Germinal center (tissue), 1 donor: ENCODE measurements around the gene SOCS6.
"Not testable (repeated sequence)": the region's sequence is repeated elsewhere in the genome, so short reads cannot be mapped to it uniquely, and the experiment has no call there.

Experiments
- DNase-seq: peaks from one replicate; pipeline ENCODE4 v3.0.0; 2012; ENCODE audit warnings: mixed read lengths, low spot score

The SOCS6 gene

DNA sequence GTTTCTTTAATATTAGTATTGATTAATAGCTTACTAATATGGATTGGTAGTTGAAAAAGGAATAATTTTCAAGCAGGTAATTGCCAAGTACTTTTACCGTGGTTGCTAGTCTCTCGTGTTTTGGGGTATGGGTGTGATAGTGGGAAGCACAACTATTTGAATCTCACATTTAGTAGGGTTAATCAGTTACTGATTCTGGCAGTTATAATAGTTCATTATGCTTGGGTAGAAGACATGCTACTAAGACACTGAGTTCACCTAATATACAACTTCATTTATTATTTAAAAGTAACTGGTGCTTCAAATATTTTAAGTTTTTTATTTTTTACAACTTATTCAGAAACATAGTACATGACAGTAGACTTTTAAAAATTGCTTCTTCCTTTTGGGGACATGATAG, 33.5 kb downstream of the SOCS6 start:
- DNase-seq = no peak

DNA sequence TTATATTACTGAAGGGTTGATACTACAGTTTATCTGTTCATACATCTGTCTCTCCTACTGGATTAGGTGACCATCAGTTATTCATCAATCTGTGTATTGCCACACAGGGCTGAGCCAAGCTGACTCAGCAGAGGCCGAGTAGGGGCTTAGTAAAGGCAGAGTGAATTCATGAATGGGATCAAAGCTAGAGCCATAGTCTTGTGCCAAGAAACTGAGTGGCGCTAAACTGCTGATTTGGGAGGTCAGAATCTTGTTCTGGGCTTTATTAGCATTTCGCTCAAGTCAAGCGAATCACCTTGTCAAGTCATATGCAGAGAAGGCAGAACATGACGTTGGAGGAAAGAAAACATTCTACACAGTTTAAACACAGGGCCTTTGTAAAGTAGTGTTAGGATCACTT, 34.1 kb downstream of the SOCS6 start:
- DNase-seq = no peak

DNA sequence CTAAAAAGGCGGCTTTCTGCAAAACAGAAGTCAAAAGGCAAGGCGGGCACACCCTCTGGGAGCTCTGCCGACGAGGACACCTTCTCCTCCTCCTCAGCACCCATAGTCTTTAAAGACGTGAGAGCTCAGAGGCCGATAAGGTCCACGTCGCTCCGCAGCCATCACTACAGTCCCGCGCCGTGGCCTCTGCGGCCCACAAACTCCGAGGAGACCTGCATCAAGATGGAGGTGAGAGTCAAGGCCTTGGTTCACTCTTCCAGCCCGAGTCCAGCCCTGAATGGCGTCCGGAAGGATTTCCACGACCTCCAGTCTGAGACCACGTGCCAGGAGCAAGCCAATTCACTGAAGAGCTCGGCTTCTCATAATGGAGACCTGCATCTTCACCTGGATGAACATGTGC, 36.1 kb downstream of the SOCS6 start:
- DNase-seq = no peak

DNA sequence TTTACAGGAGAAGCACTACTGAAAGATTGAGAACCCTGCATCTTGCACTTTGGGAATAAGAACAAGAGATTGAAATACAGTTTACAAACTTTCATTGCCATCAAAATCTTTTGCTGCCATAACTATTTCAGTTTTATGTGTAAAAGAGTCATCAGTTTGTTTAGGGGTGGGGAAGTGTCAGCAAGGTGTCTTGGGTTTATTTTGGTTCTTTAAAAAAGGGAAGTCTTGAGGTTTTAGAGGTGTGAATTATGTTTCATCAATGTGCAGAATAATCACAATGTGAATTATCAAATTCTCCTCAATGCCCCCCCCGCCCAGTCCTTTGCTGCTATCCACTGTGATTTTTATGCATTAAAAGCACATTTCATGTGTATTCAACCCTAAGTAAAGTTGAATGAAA, 37.4 kb downstream of the SOCS6 start:
- no peak for DNase-seq

- no peak for DNase-seq
Observed at GRCh38 chr18:70328169-70328568, 39.3 kb downstream of the SOCS6 start.

- no peak for DNase-seq
Observed at GRCh38 chr18:70329071-70329470, 40.2 kb downstream of the SOCS6 start.

DNA sequence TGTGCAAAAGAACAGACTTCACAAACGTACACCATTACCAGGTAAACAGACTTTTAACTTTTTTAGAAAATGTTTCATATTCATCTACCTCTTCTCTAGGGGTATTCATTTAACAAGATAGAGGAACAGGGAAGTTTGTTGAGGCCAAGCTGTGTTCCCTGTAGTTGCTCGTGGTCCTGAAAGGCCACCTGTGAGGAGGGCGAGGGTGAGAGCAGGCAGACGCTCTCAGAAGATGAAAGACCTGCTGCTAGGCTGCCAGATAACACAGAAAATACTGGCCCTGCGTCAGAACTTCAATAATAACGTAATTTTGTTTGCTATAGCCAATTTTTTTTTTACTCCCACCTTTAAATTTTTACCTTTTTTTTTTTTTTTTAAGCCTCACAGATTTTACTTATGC, 42.0 kb downstream of the SOCS6 start:
- DNase-seq = no peak

GRCh38 chr18:70331456-70332097, 42.7 kb downstream of the SOCS6 start:
- DNase-seq = no peak

DNA sequence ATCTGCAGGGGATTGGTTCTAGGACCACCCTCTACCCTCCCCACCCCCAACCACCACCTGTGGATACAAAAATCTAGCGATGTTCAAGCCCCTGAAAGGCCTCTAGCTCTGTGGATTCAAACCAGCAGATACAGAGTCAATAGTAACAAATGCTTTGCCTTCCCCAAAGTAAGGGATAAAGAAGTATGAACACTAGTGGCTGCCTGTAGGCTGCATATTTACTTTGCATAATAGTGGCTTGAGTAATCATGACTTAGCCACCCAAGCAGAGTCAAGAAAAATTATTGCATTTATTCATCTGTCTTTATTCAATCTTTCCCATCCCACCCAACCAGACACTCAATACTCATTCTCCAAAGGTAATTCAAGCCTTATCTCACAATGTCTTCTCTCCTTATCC, 43.8 kb downstream of the SOCS6 start:
- DNase-seq = no peak

DNA sequence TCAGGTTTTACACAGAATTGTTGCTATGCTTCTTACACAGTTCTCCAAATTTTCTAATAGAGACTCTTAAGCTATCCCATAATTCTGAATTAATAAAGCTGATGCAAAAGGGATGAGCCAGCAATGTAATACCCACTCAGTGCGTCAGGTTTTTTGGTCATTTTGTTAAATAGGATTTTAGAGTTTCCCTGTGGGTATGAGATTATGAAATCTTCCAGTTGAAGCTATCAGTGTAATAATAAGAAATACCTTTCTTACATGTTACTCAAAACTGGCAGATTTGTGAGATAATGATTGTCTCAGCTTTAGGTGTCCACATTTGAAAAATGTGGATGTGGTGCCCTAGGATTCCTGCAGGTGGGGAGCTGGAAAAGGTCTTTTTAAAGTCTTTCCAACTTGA, 44.5 kb downstream of the SOCS6 start:
- no peak for DNase-seq

- no peak for DNase-seq
Observed at GRCh38 chr18:70333757-70334156, 44.9 kb downstream of the SOCS6 start.

- DNase-seq = no peak
Observed at GRCh38 chr18:70334264-70334663, 45.4 kb downstream of the SOCS6 start.

DNA sequence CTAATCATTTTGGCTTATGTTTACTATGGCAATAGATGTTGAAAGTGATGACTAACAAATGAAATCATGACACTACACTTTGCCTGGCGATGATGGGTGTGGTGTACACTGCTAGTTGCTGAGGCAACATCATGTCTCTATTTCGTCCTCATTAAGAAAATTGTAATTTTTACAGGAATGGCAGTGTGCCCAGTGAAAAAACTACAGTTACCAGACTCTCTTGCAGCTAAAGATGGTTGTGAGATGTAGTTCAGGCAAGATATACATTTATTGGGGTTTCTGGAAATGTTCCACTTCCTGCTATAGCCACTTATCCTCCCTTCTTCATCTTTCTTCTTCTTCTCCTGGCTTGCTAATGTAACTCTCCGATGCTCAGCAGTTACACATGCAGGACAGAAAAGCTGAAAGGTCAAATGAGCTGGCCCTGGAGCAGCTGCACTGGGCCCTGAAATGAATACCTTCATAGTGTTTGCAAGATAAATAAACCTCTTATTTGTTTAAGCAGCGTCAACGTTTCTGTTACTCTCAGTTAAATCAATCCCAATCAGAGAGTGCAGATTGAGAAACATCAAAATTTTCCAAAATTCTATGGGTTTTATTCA, 46.0 kb downstream of the SOCS6 start:
- DNase-seq = no peak

DNA sequence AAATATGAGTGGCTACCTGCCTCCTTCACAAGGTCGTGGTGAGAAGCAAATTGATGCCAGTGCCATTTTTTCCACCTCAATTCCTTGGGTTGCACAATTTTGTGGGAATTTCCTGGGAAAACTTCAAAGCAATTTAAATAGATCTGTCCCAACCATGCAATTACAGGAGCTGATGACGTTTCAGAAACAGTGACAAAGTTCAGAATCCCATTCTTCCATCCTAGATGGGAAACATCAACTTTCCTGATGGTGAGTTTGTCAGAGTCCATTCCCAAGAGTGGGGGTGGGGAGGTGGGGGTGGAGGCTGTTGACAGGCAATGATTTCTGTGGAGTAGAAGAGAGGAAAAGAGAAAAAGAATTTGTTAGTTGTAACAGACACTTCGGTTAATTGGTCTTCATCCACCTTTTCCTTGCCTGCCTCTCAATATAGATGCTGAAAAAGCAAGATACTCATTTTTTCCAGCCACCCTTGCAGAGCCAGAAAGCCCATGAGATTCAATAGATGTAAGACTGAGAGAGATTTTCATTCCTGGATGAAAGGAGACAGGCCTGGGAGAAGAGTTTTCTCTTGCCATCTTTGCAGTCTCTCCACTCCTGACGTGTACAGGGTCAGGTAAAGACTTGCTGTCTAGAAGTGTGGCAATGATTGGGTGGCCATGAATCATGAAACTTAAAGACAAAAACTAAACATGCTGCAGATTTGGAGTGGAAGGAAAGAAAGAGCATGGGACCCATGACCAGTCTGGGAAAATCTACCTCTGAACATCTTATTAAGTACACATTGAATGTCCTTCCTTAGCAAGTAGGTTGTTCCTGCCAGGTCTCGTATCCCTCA, 47.3 kb downstream of the SOCS6 start:
- DNase-seq = no peak

DNA sequence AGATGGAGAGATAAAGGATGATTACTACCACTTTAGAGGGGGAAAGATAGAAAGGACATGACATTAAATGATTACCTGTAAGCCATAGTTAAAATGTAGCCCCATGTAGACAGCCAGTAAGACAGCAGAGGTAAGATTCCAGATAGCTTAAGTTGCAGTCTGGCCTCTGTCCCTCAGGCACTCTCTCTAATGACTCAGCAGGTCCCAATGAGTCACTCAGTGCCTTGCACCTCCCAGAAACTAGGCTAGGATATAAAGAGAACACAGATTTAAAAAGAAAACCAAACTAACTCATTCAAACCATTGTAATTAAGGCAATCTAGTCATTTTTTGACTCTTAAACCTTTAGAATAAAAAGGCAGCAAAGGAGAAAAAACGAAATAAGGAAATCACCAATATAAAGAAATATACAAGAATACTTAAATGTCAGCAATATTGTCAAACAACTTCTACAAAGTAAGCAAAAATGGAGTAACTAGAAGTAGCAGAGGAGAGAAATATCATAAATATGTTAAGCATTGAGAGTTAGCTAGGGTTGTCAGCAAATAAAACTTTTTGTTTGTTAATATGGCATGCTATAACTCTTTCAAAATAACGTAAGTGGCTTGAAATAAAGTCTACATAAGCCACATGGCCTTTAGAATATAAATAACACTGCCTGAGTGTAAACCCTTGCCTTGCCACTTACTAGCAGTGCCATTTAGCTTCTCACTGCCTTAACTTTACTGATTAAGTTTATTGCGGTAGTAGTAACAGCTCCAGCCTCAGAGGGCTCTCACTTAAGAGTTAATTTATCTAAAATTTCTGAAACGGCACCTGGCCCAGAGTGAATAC, 48.5 kb downstream of the SOCS6 start:
- no peak for DNase-seq

DNA sequence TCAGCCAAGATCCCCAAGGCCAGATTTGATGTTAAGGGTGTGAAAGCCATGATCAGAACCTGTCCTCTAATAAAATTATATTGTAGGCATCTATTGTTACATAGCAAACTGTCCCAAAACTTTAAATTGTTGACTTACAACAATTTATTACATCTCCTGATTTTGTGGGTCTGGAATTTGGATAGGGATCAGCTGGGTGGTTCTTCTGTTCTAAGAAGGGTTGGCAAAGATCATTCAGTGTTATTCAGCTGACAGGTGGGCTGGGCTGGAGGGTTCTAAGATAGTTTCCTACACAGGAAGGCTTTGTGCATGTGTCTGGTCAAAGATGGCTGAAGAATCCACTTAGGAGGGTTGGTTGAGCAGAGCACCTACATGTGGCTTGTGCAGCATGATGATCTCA, 50.0 kb downstream of the SOCS6 start:
- no peak for DNase-seq

DNA sequence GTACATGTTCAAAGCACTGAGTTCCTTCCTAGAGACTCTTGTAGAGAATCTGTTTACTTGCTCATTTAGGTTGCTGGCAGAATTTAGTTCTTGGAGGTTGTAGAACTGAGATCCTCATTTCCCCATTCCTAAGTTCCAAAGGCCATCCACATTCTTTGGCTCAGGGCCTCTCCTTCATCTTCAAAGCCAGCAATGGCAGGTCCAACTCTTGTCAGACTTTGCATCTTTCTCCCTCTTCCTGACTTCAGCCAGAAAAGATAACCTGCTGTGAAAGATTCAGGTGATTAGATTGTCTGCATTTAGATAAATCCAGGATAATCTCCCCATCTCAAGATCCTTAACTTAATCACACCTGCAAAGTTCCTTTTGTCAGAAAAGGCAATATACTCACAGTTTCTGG, 51.1 kb downstream of the SOCS6 start:
- no peak for DNase-seq

DNA sequence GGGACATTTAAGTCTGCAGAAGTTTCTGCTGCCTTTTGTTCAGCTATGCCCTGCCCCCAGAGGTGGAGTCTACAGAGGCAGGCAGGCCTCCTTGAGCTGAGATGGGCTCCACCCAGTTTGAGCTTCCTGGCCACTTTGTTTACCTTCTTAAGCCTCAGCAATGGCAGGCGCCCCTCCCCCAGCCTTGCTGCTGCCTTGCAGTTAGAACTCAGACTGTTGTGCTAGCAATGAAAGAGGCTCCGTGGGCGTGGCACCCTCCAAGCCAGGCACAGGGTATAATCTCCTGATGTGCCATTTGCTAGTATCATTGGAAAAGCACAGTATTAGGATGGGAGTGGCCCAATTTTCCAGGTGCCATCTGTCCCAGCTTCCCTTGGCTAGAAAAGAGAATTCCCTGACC, 59.6 kb downstream of the SOCS6 start:
- not testable (repeated sequence) for DNase-seq

- no peak for DNase-seq
Observed at GRCh38 chr18:70349316-70349715, 60.5 kb downstream of the SOCS6 start.

DNA sequence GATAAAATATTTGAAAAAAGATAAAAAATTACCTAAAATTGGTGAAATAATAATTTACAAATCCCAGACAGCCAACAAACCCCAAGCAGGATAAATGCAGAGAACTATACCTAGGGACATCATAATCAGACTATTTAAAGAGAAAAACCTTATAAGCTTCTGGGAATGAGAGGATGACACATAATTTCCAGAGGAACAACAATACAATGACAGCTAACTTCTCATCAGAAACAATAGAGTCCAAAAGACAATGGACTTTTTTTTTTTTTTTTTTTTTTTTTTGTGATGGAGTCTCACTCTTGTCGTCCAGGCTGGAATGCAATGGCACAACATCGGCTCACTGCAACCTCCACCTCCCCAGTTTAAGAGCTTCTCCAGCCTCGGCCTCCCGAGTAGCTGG, 65.2 kb downstream of the SOCS6 start:
- no peak for DNase-seq

- DNase-seq = no peak
Observed at GRCh38 chr18:70354771-70355170, 65.9 kb downstream of the SOCS6 start.

DNA sequence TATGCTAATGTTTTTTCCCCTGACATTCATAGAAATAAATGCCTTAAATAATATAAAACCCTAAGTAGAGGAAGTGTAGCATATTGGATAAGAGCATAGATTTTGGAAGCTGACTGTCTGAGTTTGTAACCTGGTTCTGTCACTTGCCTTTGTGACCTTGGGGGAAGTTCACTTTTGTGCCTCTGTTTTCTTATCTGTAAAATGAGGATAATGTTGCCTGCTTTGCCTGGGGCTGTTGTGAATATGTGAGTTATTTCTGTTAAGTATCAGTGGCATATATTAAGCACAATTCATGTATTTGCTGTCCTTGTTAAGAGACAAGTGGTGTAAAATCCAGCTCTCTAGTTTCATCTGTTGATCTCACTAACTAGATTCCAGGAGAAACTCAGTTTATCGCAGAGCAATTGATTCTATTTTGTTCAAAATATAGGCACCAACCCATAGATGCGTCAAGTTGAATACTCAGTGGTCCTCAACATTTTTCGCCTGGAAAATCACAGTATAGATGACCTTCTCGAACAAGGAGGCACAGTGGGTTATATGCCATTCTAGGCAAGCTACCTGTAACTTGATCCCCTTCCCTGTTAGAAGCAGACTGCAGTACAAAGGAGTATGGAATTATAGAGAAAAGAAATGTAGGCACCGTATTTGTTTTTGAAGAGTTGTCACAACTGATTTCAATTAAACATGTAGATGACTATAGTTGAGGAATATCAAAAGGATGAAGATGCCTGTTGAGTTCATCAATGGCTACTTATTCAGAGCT, 67.0 kb downstream of the SOCS6 start:
- no peak for DNase-seq
